Measurements from ENCODE around the gene BABAM2. TPM values are rescaled to one million over a fixed set of nuclear protein-coding genes. Genes with fewer than 3 reads are reported as not detected.

The BABAM2 gene
- total RNA-seq, 4 donors from 2014 or later: 57.2 to 72.2 (median 67.5) TPM

- Histone ChIP-seq H3K4me1 (peaks cover 41 to 68% of the 10 kb centered on the region in 2 donors), H3K9me3 (no peaks in the 10 kb centered on the region), H3K4me3 (no peak overlapping the region), H3K27ac (peak overlapping the region in 3 of 4 donors; percentile 2 to 16 (median 7)), H3K27me3 (no peaks in the 10 kb centered on the region), H3K36me3 (no peaks in the 10 kb centered on the region)
- intact Hi-C loops (cut with DNase I; ENCODE audit: low total_unique reads) (no loop called here), in situ Hi-C loops (cut with MboI; ENCODE audit: low sequenced_read_pairs in 4 of 4) (no loop called here)
- TF ChIP-seq POLR2A (IDR thresholded peaks at IDR 0.05) (no peak), CTCF (IDR thresholded peaks at IDR 0.05 in 4 of 5, conservative IDR thresholded peaks at IDR 0.05 in 1 of 5) (no peak)
- DNase-seq (no peak), ATAC-seq (no peak)
Observed at GRCh38 chr2:28098501-28099225, 208.1 kb downstream of the BABAM2 start.

- no peaks in the 10 kb centered on the region for H3K9me3 ChIP-seq
- no peak for TF ChIP-seq CTCF (IDR thresholded peaks at IDR 0.05 in 4 of 5, conservative IDR thresholded peaks at IDR 0.05 in 1 of 5)
- TF ChIP-seq POLR2A (IDR thresholded peaks at IDR 0.05): no peak
- H3K36me3 ChIP-seq: no peaks in the 10 kb centered on the region
- peaks cover 42 to 54% of the 10 kb centered on the region in 2 donors for H3K4me1 ChIP-seq
- DNase-seq (no peak), ATAC-seq (peak; percentile 30 to 57)
- peak overlapping the region; percentile 50 to 79 (median 75) for H3K27ac ChIP-seq
- intact Hi-C loops (cut with DNase I; ENCODE audit: low total_unique reads): loop anchor here (10.0 kb wide), 1 partner anchor 146 kb away; no protein-coding TSS in a partner anchor
- no peak overlapping the region for H3K4me3 ChIP-seq
- in situ Hi-C loops (cut with MboI; ENCODE audit: low sequenced_read_pairs in 4 of 4): no loop called here
- no peaks in the 10 kb centered on the region for H3K27me3 ChIP-seq
Observed at GRCh38 chr2:28101123-28101522, 210.6 kb downstream of the BABAM2 start.

- H3K4me3 ChIP-seq: peak overlapping the region in 3 of 4 donors; percentile 20 to 26 (median 24)
Observed at GRCh38 chr2:28101892-28102291, 211.4 kb downstream of the BABAM2 start.

GRCh38 chr2:28102455-28102874 lies 211.9 kb downstream of the BABAM2 start:
- TF ChIP-seq CTCF (IDR thresholded peaks at IDR 0.05 in 4 of 5, conservative IDR thresholded peaks at IDR 0.05 in 1 of 5): no peak
- no peak for TF ChIP-seq POLR2A (IDR thresholded peaks at IDR 0.05)
- Histone ChIP-seq H3K36me3 (no peaks in the 10 kb centered on the region), H3K4me3 (peak overlapping the region in 3 of 4 donors; percentile 20 to 26 (median 24)), H3K27me3 (no peaks in the 10 kb centered on the region), H3K27ac (peak overlapping the region; percentile 50 to 79 (median 75)), H3K4me1 (peaks cover 42 to 43% of the 10 kb centered on the region in 2 donors), H3K9me3 (no peaks in the 10 kb centered on the region)
- intact Hi-C loops (cut with DNase I; ENCODE audit: low total_unique reads): loop anchor here (10.0 kb wide), 1 partner anchor 148 kb away; no protein-coding TSS in a partner anchor
- no peak for DNase-seq
- in situ Hi-C loops (cut with MboI; ENCODE audit: low sequenced_read_pairs in 4 of 4): no loop called here
- peak; percentile 67 to 68 for ATAC-seq

More at GRCh38 chr2:28101892-28102291, 211.4 kb downstream of the BABAM2 start:
- Histone ChIP-seq H3K27ac (peak overlapping the region; percentile 50 to 79 (median 75)), H3K27me3 (no peaks in the 10 kb centered on the region), H3K9me3 (no peaks in the 10 kb centered on the region), H3K36me3 (no peaks in the 10 kb centered on the region), H3K4me1 (peaks cover 42 to 46% of the 10 kb centered on the region in 2 donors)
- no peak for TF ChIP-seq POLR2A (IDR thresholded peaks at IDR 0.05)
- TF ChIP-seq CTCF (IDR thresholded peaks at IDR 0.05 in 4 of 5, conservative IDR thresholded peaks at IDR 0.05 in 1 of 5): no peak
- ATAC-seq: peak; percentile 75 to 77
- intact Hi-C loops (cut with DNase I; ENCODE audit: low total_unique reads): loop anchor here (10.0 kb wide), 1 partner anchor 147 kb away; no protein-coding TSS in a partner anchor
- no peak for DNase-seq
- in situ Hi-C loops (cut with MboI; ENCODE audit: low sequenced_read_pairs in 4 of 4): no loop called here

Measured in gastrocnemius medialis (tissue), 4 donors.